Astrocyte of the spinal cord (primary cell): ENCODE data around the gene EVX2.

Source experiments
- DNase-seq: peaks from one replicate; pipeline ENCODE4 v3.0.0; 2011; ENCODE audit warnings: low read depth, low spot score
- H3K4me3 ChIP-seq: 2 replicates; pipeline ENCODE4 v1.5.1; 2011; ENCODE audit warnings: low read depth, mild to moderate bottlenecking, low read length, moderate library complexity
- in situ Hi-C: cut with HindIII; loops from 2 replicates; pipeline ENCODE4 v1.10.0; 2017; ENCODE audit warnings: low sequenced_read_pairs
- TF ChIP-seq, protein P1 (sequence below): IDR thresholded peaks from 2 replicates; pipeline ENCODE4 v1.5.1; 2012; ENCODE audit warnings: low read depth, mild to moderate bottlenecking, low read length, inconsistent platforms

Gene EVX2

DNA sequence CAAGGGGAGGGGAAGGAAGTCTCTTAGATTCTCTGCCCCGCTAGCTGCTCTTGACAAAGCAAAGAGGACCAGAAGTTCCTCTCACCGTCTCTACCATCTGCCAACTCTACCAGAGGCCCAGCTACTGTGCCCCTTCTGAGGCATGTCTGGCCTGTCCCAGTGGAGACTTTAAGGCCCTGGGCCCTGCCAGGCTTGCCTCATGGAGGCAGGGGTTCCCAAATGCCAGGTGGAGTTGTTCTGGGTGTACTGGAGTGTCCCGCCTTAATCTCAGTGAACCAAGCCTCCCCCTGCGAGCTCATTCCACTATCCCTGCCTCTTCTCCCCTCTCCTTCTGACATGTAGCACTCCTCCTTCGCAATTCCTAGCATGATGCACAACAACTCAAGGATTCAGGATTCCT, 18.1 kb upstream of the EVX2 start:
- no peak for DNase-seq
- TF ChIP-seq, protein P1, sequence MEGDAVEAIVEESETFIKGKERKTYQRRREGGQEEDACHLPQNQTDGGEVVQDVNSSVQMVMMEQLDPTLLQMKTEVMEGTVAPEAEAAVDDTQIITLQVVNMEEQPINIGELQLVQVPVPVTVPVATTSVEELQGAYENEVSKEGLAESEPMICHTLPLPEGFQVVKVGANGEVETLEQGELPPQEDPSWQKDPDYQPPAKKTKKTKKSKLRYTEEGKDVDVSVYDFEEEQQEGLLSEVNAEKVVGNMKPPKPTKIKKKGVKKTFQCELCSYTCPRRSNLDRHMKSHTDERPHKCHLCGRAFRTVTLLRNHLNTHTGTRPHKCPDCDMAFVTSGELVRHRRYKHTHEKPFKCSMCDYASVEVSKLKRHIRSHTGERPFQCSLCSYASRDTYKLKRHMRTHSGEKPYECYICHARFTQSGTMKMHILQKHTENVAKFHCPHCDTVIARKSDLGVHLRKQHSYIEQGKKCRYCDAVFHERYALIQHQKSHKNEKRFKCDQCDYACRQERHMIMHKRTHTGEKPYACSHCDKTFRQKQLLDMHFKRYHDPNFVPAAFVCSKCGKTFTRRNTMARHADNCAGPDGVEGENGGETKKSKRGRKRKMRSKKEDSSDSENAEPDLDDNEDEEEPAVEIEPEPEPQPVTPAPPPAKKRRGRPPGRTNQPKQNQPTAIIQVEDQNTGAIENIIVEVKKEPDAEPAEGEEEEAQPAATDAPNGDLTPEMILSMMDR, result no peak
- H3K4me3 ChIP-seq, result no peak overlapping the region
- in situ Hi-C loops, result no loop called here

DNA sequence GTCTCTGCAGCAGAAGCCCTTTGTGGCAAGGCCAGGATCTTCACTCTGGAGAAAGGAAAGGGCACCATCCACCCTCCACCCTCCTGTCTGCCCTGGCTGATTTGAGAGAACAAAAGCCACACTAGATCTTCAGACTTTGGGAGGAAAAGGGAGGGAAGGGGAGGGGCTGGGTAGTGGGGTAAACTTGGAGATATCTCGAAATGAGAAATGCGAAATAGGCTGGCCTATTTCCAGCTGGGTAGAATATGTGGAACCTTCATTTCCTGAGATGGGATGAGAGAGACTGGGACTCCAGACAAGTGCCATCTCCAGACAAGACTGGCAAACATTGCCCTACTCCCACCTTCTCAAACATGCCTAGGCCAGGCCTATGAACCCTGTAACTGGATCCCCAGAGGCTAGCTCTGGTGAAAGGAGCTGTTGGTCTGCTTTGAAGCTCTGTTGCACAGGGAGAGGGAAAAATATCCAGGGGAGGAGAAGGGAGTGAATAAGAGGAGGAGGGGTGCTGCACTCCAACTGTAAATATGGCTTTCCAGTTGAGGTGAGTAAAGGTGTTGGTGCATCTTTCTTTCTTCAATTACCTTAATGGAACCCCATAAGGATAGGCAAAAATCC, 17.6 kb upstream of the EVX2 start:
- no peak overlapping the region for H3K4me3 ChIP-seq
- DNase-seq, result no peak
- in situ Hi-C loops, result no loop called here
- TF ChIP-seq, protein P1, result no peak

GRCh38 chr2:176100547-176101140, 16.9 kb upstream of the EVX2 start:
- no peak for DNase-seq
- TF ChIP-seq, protein P1, result no peak
- no peak overlapping the region for H3K4me3 ChIP-seq
- in situ Hi-C loops, result no loop called here

GRCh38 chr2:176099728-176100546, 16.2 kb upstream of the EVX2 start, which contains the start of gene HOXD12:
HOXD12 (plus strand) TSS chr2:176099795; CDS start chr2:176099802, 7 bp downstream.
- no peak within 1 kb of the TSS for H3K4me3 ChIP-seq
- DNase-seq, result no peak
- TF ChIP-seq, protein P1, result no peak
- in situ Hi-C loops, result no loop called here

- no peak for DNase-seq
- no peak overlapping the region for H3K4me3 ChIP-seq
- TF ChIP-seq, protein P1, result no peak
- in situ Hi-C loops, result no loop called here
Observed at GRCh38 chr2:176099159-176099727, 15.5 kb upstream of the EVX2 start.

DNA sequence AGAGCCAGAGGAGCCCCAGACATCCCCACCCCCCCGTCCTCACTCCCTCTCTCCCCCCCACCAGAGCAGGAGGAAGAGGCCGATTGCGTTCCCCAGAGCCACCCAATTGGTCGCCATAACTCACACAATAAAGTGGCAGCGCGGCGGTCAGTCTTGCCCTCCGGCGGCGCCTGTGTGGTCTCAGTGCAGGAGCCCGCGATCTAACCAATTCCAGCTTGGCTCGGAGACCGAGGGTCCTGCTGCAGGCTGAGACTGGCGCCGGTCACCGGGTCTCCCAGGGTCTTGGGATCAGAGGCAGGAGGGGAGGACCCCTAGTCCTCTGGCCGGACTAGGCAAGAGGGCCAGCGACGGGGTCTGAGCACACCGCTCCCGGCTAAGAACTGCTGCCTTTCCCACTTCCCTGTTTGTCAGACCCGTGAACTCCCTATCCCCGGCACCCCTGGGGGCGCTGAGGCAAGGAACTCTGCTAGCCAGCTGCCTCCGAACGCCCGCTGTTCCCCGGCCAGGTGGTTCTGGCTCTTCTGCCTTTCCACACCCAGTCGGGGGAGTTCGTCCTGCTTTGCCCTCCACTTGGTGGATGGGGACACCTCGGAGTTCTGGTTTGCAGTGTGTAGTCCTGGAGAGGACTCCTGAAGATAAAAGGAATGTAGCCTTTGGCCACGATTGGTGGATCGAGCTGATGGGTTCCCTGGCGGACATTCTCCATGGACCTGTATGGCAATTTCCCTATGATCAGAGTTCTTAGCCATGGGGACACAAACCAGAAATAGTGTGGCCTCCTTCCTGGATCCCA, 14.8 kb upstream of the EVX2 start:
- TF ChIP-seq, protein P1, result no peak
- in situ Hi-C loops, result no loop called here
- no peak for DNase-seq
- H3K4me3 ChIP-seq, result no peak overlapping the region
